Keratinocyte (primary cell): ENCODE data around the gene TSPAN10. TPM values are rescaled to one million over a fixed set of nuclear protein-coding genes. Genes with fewer than 3 reads are reported as not detected.

ENCODE experiments used
- DNase-seq: peaks from one replicate; pipeline ENCODE4 v3.0.0-alpha.2; 2011; ENCODE audit warnings: low read depth, missing footprints, low spot score
- FAIRE-seq: peaks from 2 replicates; lab custom pipeline; 2011; peaks lifted over from hg19 to GRCh38; lab: Jason Lieb, UNC
- H2AFZ ChIP-seq: 2 replicates; pipeline ENCODE4 v1.6.0; 2012; ENCODE audit warnings: low read length, control low read depth, inconsistent platforms; ENCODE audit not compliant: control insufficient read depth
- H3K27ac ChIP-seq: 2 replicates; pipeline ENCODE4 v1.5.1; 2011; ENCODE audit warnings: low read length; ENCODE audit not compliant: control insufficient read depth, insufficient read depth
- H3K27me3 ChIP-seq: 3 replicates; pipeline ENCODE4 v1.6.0; 2011; ENCODE audit warnings: low read length; ENCODE audit not compliant: control insufficient read depth, insufficient read depth; ENCODE audit errors: extremely low read depth
- H3K36me3 ChIP-seq, 2 experiments: 2 replicates in 1 of 2; 3 replicates in 1 of 2; pipeline ENCODE4 v1.5.1; 2011; ENCODE audit warnings: low read length in 2 of 2, mild to moderate bottlenecking in 1 of 2; ENCODE audit not compliant: control insufficient read depth in 2 of 2, insufficient read depth in 2 of 2; ENCODE audit errors: extremely low read depth in 1 of 2
- H3K4me1 ChIP-seq: 3 replicates; pipeline ENCODE4 v1.5.1; 2011; ENCODE audit warnings: low read length; ENCODE audit not compliant: control insufficient read depth, insufficient read depth; ENCODE audit errors: extremely low read depth
- H3K4me2 ChIP-seq: 3 replicates; pipeline ENCODE4 v1.6.0; 2011; ENCODE audit warnings: low read depth, low read length; ENCODE audit not compliant: control insufficient read depth, insufficient read depth; ENCODE audit errors: extremely low read depth
- H3K4me3 ChIP-seq, 3 experiments: fragments of 200-600 bp in 1 of 3; sonication (generic) in 1 of 3; 2 replicates in 2 of 3; 3 replicates in 1 of 3; pipeline ENCODE4 v1.5.1; 2011 to 2016; ENCODE audit warnings: low read length in 3 of 3, mild to moderate bottlenecking in 3 of 3, control low read depth in 2 of 3, inconsistent platforms in 1 of 3, low read depth in 1 of 3, mixed read lengths in 1 of 3, mixed run types in 1 of 3, moderate library complexity in 1 of 3; ENCODE audit not compliant: control insufficient read depth in 2 of 3, insufficient read depth in 2 of 3; ENCODE audit errors: extremely low read depth in 1 of 3
- H3K79me2 ChIP-seq: 2 replicates; pipeline ENCODE4 v1.6.0; 2012; ENCODE audit warnings: low read length; ENCODE audit not compliant: control insufficient read depth, insufficient read depth
- H3K9ac ChIP-seq: 3 replicates; pipeline ENCODE4 v1.6.0; 2011; ENCODE audit warnings: low read length; ENCODE audit not compliant: control insufficient read depth, insufficient read depth; ENCODE audit errors: extremely low read depth
- H3K9me1 ChIP-seq: 3 replicates; pipeline ENCODE4 v1.6.0; 2011; ENCODE audit warnings: low read length; ENCODE audit not compliant: control insufficient read depth, insufficient read depth; ENCODE audit errors: extremely low read depth
- H3K9me3 ChIP-seq: 2 replicates; pipeline ENCODE4 v1.5.1; 2012; ENCODE audit warnings: low read depth, low read length; ENCODE audit not compliant: control insufficient read depth
- H4K20me1 ChIP-seq: 3 replicates; pipeline ENCODE4 v1.6.0; 2011; ENCODE audit warnings: low read length; ENCODE audit not compliant: control insufficient read depth, insufficient read depth; ENCODE audit errors: extremely low read depth
- EZH2 ChIP-seq: IDR thresholded peaks from one replicate; pipeline ENCODE4 v1.6.1; 2012; ENCODE audit warnings: inconsistent platforms, mild to moderate bottlenecking, low read length, moderate library complexity
- dilution Hi-C: fragments of 300-500 bp; cut with MboI; formaldehyde crosslinking; loops from one replicate; pipeline ENCODE4 v1.7.0; 2020; ENCODE audit warnings: low sequenced_read_pairs; ENCODE audit not compliant: extremely low pct_ligation_motif_present
- polyA plus RNA-seq, 5 experiments: library from polyadenylated mRNA; depleted of rRNA in 3 of 5; stranded (reverse) in 3 of 5; stranded (forward) in 1 of 5; unstranded in 1 of 5; fragments of >200 nt; gene quantifications; 1 replicate in 1 of 5; 2 replicates in 3 of 5; 3 replicates in 1 of 5; pipeline versions ENCODE4 v1.2.1 to v1.2.3, GENCODE V29; 2011 to 2012; ENCODE audit warnings: missing spikeins in 2 of 5, low read depth in 1 of 5, low replicate concordance in 1 of 5
- TF ChIP-seq, protein P1 (sequence below), 3 experiments: IDR thresholded peaks in 1 of 3; conservative IDR thresholded peaks in 1 of 3; optimal IDR thresholded peaks in 1 of 3; 2 replicates in 2 of 3; 3 replicates in 1 of 3; pipeline versions ENCODE3 to v1.5.1; 2011; ENCODE audit warnings: low read length in 3 of 3, mild to moderate bottlenecking in 3 of 3, moderate library complexity in 2 of 3, control low read depth in 1 of 3, inconsistent platforms in 1 of 3; ENCODE audit not compliant: insufficient read depth in 2 of 3; ENCODE audit errors: extremely low read depth in 1 of 3

TSPAN10 gene
- polyA plus RNA-seq, 1 donor (not counting 4 experiments of a cell fraction or from before 2014, with no cell fraction given): 0.89 TPM

DNA sequence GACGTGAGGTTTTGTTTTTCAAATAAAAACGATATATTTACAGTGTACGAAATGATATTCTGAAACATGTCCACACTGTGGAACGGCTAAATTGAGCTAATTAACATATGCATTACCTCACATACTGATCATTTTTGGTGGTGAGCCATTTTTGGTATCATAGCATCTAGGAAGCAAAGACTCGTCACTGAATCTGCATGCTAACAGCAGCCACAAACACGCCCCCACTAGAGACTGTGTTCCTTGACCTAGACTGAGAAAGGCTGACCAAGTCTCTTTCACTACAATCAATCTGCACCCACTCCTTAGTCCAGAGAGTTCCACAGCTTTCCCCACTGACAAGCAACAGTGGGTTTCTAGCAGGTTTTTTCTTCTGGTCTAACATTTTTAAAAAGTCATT lies 29.6 kb upstream of the TSPAN10 start:
- FAIRE-seq: no peak
- no peak for DNase-seq
- H3K9me3 ChIP-seq: no peaks in the 10 kb centered on the region
- no peaks in the 10 kb centered on the region for H3K4me1 ChIP-seq
- H3K27me3 ChIP-seq: no peaks in the 10 kb centered on the region
- peaks cover 32 to 43% of the 10 kb centered on the region in 2 experiments for H3K36me3 ChIP-seq
- no peak overlapping the region for H3K4me2 ChIP-seq
- H3K79me2 ChIP-seq: peaks cover 17% of the 10 kb centered on the region
- no peak for TF ChIP-seq EZH2
- TF ChIP-seq, protein P1, sequence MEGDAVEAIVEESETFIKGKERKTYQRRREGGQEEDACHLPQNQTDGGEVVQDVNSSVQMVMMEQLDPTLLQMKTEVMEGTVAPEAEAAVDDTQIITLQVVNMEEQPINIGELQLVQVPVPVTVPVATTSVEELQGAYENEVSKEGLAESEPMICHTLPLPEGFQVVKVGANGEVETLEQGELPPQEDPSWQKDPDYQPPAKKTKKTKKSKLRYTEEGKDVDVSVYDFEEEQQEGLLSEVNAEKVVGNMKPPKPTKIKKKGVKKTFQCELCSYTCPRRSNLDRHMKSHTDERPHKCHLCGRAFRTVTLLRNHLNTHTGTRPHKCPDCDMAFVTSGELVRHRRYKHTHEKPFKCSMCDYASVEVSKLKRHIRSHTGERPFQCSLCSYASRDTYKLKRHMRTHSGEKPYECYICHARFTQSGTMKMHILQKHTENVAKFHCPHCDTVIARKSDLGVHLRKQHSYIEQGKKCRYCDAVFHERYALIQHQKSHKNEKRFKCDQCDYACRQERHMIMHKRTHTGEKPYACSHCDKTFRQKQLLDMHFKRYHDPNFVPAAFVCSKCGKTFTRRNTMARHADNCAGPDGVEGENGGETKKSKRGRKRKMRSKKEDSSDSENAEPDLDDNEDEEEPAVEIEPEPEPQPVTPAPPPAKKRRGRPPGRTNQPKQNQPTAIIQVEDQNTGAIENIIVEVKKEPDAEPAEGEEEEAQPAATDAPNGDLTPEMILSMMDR (optimal IDR thresholded peaks at IDR 0.05 in 1 of 3, IDR thresholded peaks at IDR 0.05 in 1 of 3, conservative IDR thresholded peaks at IDR 0.05 in 1 of 3; ENCODE audit: extremely low read depth in 1 of 3, insufficient read depth in 2 of 3, low read length in 3 of 3): no peak
- dilution Hi-C loops: no loop called here
- peaks cover 5% of the 10 kb centered on the region for H4K20me1 ChIP-seq
- H3K4me3 ChIP-seq: no peak overlapping the region
- no peak overlapping the region for H2AFZ ChIP-seq
- no peak overlapping the region for H3K27ac ChIP-seq
- H3K9me1 ChIP-seq: peaks cover 3% of the 10 kb centered on the region
- H3K9ac ChIP-seq: no peak overlapping the region

DNA sequence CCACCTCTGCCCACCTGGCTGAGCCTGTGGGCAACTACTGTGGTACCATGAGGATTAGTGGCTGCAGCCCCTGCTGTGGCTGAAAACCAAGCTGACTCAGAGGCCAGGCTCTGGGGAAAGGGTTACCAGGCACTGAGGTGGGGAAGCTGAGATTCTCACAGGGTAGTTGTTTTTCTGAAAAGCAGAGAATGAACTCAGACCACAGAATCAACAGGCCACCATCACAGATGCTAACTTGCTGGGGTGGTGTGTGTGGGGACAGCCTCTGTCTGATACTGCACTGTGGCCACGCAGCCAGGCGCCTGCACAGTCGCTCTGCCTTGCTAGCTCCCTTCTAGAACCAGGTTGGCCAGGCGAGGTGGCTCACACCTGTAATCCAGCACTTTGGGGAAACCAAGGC lies 28.9 kb upstream of the TSPAN10 start:
- Histone ChIP-seq H3K9me3 (no peaks in the 10 kb centered on the region), H3K4me3 (no peak overlapping the region), H3K9me1 (peaks cover 3% of the 10 kb centered on the region), H2AFZ (no peak overlapping the region), H3K4me1 (no peaks in the 10 kb centered on the region), H4K20me1 (peaks cover 5% of the 10 kb centered on the region), H3K9ac (no peak overlapping the region), H3K4me2 (no peak overlapping the region), H3K36me3 (peaks cover 36 to 48% of the 10 kb centered on the region in 2 experiments), H3K27ac (no peak overlapping the region), H3K79me2 (peaks cover 21% of the 10 kb centered on the region), H3K27me3 (no peaks in the 10 kb centered on the region)
- DNase-seq (no peak), FAIRE-seq (no peak)
- dilution Hi-C loops: no loop called here
- no peak for TF ChIP-seq EZH2
- TF ChIP-seq, protein P1 (optimal IDR thresholded peaks at IDR 0.05 in 1 of 3, IDR thresholded peaks at IDR 0.05 in 1 of 3, conservative IDR thresholded peaks at IDR 0.05 in 1 of 3; ENCODE audit: extremely low read depth in 1 of 3, insufficient read depth in 2 of 3, low read length in 3 of 3): no peak
